ENCODE measurements around the gene ANXA5. TPM values are rescaled to one million over a fixed set of nuclear protein-coding genes. Genes with fewer than 3 reads are reported as not detected.
A peak's percentile ranks its signal among the peaks of the same experiment; 100 is the strongest.

The ANXA5 gene
- total RNA-seq, 2 donors from 2014 or later, result 212 to 241 TPM

- H3K27ac Mint-ChIP-seq, result no peak overlapping the region
- H3K9me3 Mint-ChIP-seq, result no peaks in the 10 kb centered on the region
- Histone ChIP-seq H3K9me3 (ENCODE audit: control insufficient read depth, low read length) (no peaks in the 10 kb centered on the region), H3K27ac (ENCODE audit: low read depth, low read length) (no peak overlapping the region), H3K4me1 (ENCODE audit: control insufficient read depth, insufficient read depth, low read length) (no peaks in the 10 kb centered on the region), H3K4me3 (ENCODE audit: low read length) (no peak overlapping the region), H3K36me3 (ENCODE audit: control insufficient read depth, insufficient read depth, low read length) (no peaks in the 10 kb centered on the region), H3K27me3 (ENCODE audit: control insufficient read depth, insufficient read depth, low read length, poor library complexity, severe bottlenecking) (no peaks in the 10 kb centered on the region), H3K9ac (ENCODE audit: extremely low read depth, low read length, poor library complexity, severe bottlenecking) (no peak overlapping the region)
- H3K36me3 Mint-ChIP-seq (ENCODE audit: low read depth), result no peaks in the 10 kb centered on the region
- 94 to 95% methylated on average over 2 to 9 of the region's 10 CpGs for WGBS, 2 experiments (ENCODE audit: insufficient coverage in 1 of 2, insufficient read length in 1 of 2)
- H3K4me3 Mint-ChIP-seq, result no peak overlapping the region
- no peak for TF ChIP-seq CTCF (conservative IDR thresholded peaks at IDR 0.05)
- peaks cover 3% of the 10 kb centered on the region for H3K4me1 Mint-ChIP-seq
- H3K27me3 Mint-ChIP-seq (ENCODE audit: insufficient read depth), result peaks cover 6% of the 10 kb centered on the region
- DNase-seq, result no peak
These were observed 41.2 kb upstream of the ANXA5 start for GRCh38 chr4:121737846-121738554.

- H3K27ac Mint-ChIP-seq, result no peak overlapping the region
- Histone ChIP-seq H3K27ac (ENCODE audit: low read depth, low read length) (no peak overlapping the region), H3K36me3 (ENCODE audit: control insufficient read depth, insufficient read depth, low read length) (no peaks in the 10 kb centered on the region), H3K4me3 (ENCODE audit: low read length) (no peak overlapping the region), H3K27me3 (ENCODE audit: control insufficient read depth, insufficient read depth, low read length, poor library complexity, severe bottlenecking) (no peaks in the 10 kb centered on the region), H3K9me3 (ENCODE audit: control insufficient read depth, low read length) (no peaks in the 10 kb centered on the region), H3K9ac (ENCODE audit: extremely low read depth, low read length, poor library complexity, severe bottlenecking) (no peak overlapping the region), H3K4me1 (ENCODE audit: control insufficient read depth, insufficient read depth, low read length) (no peaks in the 10 kb centered on the region)
- H3K36me3 Mint-ChIP-seq (ENCODE audit: low read depth), result no peaks in the 10 kb centered on the region
- H3K27me3 Mint-ChIP-seq (ENCODE audit: insufficient read depth), result peaks cover 6% of the 10 kb centered on the region
- 73 to 85% methylated on average over 2 to 5 of the region's 5 CpGs for WGBS, 2 experiments (ENCODE audit: insufficient coverage in 1 of 2, insufficient read length in 1 of 2)
- peaks cover 3% of the 10 kb centered on the region for H3K4me1 Mint-ChIP-seq
- H3K4me3 Mint-ChIP-seq, result no peak overlapping the region
- peak; percentile 76 for TF ChIP-seq CTCF (conservative IDR thresholded peaks at IDR 0.05)
- peak; percentile 67 for DNase-seq
- no peaks in the 10 kb centered on the region for H3K9me3 Mint-ChIP-seq
These were observed 40.1 kb upstream of the ANXA5 start for GRCh38 chr4:121736735-121737351.

GRCh38 chr4:121734571-121734970 is 37.8 kb upstream of the ANXA5 start:
- 80 to 87% methylated on average over 1 of the region's 1 CpG for WGBS, 2 experiments (ENCODE audit: insufficient coverage in 1 of 2, insufficient read length in 1 of 2)

More at GRCh38 chr4:121734571-121734970, 37.8 kb upstream of the ANXA5 start:
- Histone ChIP-seq H3K27me3 (ENCODE audit: control insufficient read depth, insufficient read depth, low read length, poor library complexity, severe bottlenecking) (no peaks in the 10 kb centered on the region), H3K9me3 (ENCODE audit: control insufficient read depth, low read length) (no peaks in the 10 kb centered on the region), H3K9ac (ENCODE audit: extremely low read depth, low read length, poor library complexity, severe bottlenecking) (no peak overlapping the region), H3K4me1 (ENCODE audit: control insufficient read depth, insufficient read depth, low read length) (no peaks in the 10 kb centered on the region), H3K27ac (ENCODE audit: low read depth, low read length) (no peak overlapping the region), H3K36me3 (ENCODE audit: control insufficient read depth, insufficient read depth, low read length) (no peaks in the 10 kb centered on the region), H3K4me3 (ENCODE audit: low read length) (no peak overlapping the region)
- TF ChIP-seq CTCF (conservative IDR thresholded peaks at IDR 0.05), result no peak
- Mint-ChIP-seq H3K4me3 (no peak overlapping the region), H3K27me3 (ENCODE audit: insufficient read depth) (peaks cover 4% of the 10 kb centered on the region), H3K4me1 (no peaks in the 10 kb centered on the region), H3K27ac (no peak overlapping the region), H3K36me3 (ENCODE audit: low read depth) (no peaks in the 10 kb centered on the region), H3K9me3 (no peaks in the 10 kb centered on the region)
- DNase-seq, result no peak
